HL-60 (cell line): ENCODE measurements around the gene UNC45A.

ENCODE experiments used
- GABPA ChIP-seq: IDR thresholded peaks from 2 replicates; pipeline ENCODE4 v1.6.1; 2012; ENCODE audit warnings: low read depth
- POLR2AphosphoS5 ChIP-seq: IDR thresholded peaks from 2 replicates; pipeline ENCODE4 v1.6.1; 2012; ENCODE audit warnings: low read depth
- SPI1 ChIP-seq: IDR thresholded peaks from 2 replicates; pipeline ENCODE4 v1.6.1; 2012; ENCODE audit warnings: low read depth, mild to moderate bottlenecking, borderline replicate concordance
- TF ChIP-seq, protein P1 (sequence below): IDR thresholded peaks from one replicate; pipeline ENCODE4 v1.5.1; 2011; ENCODE audit warnings: low read length, control low read depth, inconsistent platforms; ENCODE audit not compliant: insufficient read depth
- TF ChIP-seq, protein P2 (sequence below): IDR thresholded peaks from 2 replicates; pipeline ENCODE4 v1.6.1; 2012; ENCODE audit warnings: low read depth; ENCODE audit not compliant: insufficient replicate concordance

DNA sequence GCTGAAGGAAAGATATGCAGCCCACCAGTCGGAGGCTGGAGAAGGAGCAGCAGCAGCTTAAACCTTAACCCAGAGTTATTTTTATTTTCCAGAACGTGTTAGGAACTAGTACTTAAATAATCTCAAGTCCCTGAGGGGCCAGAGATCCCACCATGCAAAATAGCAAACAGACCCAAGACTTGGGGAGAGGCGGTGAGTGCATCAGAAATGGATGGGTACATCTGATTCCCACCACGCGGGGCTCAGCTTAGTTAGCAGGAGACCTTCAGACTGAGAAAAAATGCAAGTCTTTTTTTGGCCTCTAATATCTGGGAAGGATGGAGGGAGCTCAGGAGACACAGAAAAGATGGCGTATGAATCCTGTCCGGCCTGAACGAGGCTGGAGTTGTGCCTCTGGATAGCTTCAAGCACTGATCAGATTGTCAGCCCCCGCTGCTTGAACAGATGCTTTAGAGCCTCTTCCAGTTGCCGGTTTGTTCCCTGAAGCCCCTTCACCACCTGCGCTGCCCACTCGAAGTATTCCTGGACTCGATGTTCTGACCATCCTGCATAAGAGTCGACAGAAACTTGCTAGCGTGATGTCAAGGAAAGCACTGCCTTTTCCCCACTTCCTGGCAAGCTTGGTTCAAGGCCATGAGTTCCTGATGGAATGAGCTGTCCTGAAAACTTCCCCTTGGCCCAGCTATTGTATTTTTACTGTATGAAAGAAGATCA, 4.1 kb upstream of the UNC45A start:
- TF ChIP-seq, protein P1, sequence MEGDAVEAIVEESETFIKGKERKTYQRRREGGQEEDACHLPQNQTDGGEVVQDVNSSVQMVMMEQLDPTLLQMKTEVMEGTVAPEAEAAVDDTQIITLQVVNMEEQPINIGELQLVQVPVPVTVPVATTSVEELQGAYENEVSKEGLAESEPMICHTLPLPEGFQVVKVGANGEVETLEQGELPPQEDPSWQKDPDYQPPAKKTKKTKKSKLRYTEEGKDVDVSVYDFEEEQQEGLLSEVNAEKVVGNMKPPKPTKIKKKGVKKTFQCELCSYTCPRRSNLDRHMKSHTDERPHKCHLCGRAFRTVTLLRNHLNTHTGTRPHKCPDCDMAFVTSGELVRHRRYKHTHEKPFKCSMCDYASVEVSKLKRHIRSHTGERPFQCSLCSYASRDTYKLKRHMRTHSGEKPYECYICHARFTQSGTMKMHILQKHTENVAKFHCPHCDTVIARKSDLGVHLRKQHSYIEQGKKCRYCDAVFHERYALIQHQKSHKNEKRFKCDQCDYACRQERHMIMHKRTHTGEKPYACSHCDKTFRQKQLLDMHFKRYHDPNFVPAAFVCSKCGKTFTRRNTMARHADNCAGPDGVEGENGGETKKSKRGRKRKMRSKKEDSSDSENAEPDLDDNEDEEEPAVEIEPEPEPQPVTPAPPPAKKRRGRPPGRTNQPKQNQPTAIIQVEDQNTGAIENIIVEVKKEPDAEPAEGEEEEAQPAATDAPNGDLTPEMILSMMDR, result no peak
- TF ChIP-seq, protein P2, sequence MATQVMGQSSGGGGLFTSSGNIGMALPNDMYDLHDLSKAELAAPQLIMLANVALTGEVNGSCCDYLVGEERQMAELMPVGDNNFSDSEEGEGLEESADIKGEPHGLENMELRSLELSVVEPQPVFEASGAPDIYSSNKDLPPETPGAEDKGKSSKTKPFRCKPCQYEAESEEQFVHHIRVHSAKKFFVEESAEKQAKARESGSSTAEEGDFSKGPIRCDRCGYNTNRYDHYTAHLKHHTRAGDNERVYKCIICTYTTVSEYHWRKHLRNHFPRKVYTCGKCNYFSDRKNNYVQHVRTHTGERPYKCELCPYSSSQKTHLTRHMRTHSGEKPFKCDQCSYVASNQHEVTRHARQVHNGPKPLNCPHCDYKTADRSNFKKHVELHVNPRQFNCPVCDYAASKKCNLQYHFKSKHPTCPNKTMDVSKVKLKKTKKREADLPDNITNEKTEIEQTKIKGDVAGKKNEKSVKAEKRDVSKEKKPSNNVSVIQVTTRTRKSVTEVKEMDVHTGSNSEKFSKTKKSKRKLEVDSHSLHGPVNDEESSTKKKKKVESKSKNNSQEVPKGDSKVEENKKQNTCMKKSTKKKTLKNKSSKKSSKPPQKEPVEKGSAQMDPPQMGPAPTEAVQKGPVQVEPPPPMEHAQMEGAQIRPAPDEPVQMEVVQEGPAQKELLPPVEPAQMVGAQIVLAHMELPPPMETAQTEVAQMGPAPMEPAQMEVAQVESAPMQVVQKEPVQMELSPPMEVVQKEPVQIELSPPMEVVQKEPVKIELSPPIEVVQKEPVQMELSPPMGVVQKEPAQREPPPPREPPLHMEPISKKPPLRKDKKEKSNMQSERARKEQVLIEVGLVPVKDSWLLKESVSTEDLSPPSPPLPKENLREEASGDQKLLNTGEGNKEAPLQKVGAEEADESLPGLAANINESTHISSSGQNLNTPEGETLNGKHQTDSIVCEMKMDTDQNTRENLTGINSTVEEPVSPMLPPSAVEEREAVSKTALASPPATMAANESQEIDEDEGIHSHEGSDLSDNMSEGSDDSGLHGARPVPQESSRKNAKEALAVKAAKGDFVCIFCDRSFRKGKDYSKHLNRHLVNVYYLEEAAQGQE, result no peak
- TF ChIP-seq GABPA (no peak), POLR2AphosphoS5 (no peak), SPI1 (no peak)
